GM23248 (cell line): ENCODE data around the gene RBM34.

Experiments
- EZH2 ChIP-seq: fragments of 200-600 bp; sonication (generic); IDR thresholded peaks from 2 replicates; pipeline ENCODE4 v1.6.1; 2018; ENCODE audit warnings: antibody characterized with exemption, mild to moderate bottlenecking; ENCODE audit not compliant: insufficient read depth, poor library complexity, severe bottlenecking
- EZH2phosphoT487 ChIP-seq: fragments of 200-600 bp; sonication (generic); IDR thresholded peaks from 2 replicates; pipeline ENCODE4 v1.6.1; 2018; ENCODE audit warnings: antibody characterized with exemption, moderate library complexity, mild to moderate bottlenecking, low read depth; ENCODE audit not compliant: insufficient read depth

DNA sequence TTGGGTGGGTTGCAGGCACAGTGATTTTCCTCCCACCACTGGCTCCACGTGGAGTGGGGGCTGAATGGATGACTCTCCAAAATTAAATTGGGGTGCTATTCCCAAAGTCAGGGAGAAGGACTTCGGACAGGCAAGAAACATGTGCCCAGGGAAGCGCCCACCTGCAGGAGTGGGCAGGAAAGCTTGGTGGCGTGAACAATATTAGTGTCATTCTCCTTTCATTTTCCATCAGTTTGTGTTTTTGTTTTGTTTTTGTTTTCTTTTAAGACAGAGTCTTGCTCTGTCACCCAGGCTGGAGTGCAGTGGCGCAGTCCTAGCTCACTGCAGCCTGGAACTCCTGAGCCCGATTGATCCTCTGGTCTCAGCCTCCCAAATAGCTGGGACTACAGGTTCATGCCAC lies 62.5 kb downstream of the RBM34 start:
- no peak for TF ChIP-seq EZH2phosphoT487
- no peak for TF ChIP-seq EZH2
